ENCODE results near the gene CDK5R1. TPM values are rescaled to one million over a fixed set of nuclear protein-coding genes. Genes with fewer than 3 reads are reported as not detected.

Gene CDK5R1
- polyA plus RNA-seq, 1 donor (not counting 4 experiments of a cell fraction or from before 2014, with no cell fraction given): 2.9 TPM

DNA sequence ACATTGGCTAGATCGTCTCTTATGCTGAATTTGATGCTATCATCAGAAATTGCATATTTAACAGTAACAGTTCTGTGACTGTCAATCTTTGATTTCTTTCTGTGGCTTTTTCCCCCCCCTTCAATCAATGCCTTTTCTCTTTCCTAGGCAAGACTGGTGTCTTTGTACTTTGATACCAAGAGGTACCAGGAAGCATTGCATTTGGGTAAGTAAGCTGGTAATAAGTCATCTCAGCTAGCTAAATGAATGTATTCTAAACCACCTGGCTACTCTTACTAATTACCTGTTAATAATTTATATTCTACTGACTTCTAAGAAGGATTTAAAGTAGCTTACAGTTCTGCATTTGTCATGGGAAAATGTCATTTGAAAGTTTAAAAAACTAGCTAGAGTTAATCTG lies 22.4 kb upstream of the CDK5R1 start:
- peaks cover 31% of the 10 kb centered on the region for H3K79me2 ChIP-seq (ENCODE audit: control insufficient read depth, insufficient read depth, low read length)
- H2AFZ ChIP-seq (ENCODE audit: control insufficient read depth, low read length): no peak overlapping the region
- no peak for DNase-seq (ENCODE audit: low read depth, low spot score)
- no peaks in the 10 kb centered on the region for H3K27me3 ChIP-seq (ENCODE audit: control insufficient read depth, extremely low read depth, insufficient read depth, low read length)
- H3K9ac ChIP-seq (ENCODE audit: control insufficient read depth, extremely low read depth, insufficient read depth, low read length): no peak overlapping the region
- H3K36me3 ChIP-seq (ENCODE audit: control insufficient read depth in 2 of 2, extremely low read depth in 1 of 2, insufficient read depth in 2 of 2, low read length in 2 of 2): peaks cover 28 to 30% of the 10 kb centered on the region in 2 experiments
- H4K20me1 ChIP-seq (ENCODE audit: control insufficient read depth, extremely low read depth, insufficient read depth, low read length): no peaks in the 10 kb centered on the region
- H3K4me2 ChIP-seq (ENCODE audit: control insufficient read depth, extremely low read depth, insufficient read depth, low read depth, low read length): no peak overlapping the region
- dilution Hi-C loops (cut with MboI; ENCODE audit: extremely low pct_ligation_motif_present, low sequenced_read_pairs): no loop called here
- H3K4me3 ChIP-seq (ENCODE audit: control insufficient read depth in 2 of 3, extremely low read depth in 1 of 3, insufficient read depth in 2 of 3, low read depth in 1 of 3, low read length in 3 of 3): no peak overlapping the region
- no peak for FAIRE-seq
- no peaks in the 10 kb centered on the region for H3K4me1 ChIP-seq (ENCODE audit: control insufficient read depth, extremely low read depth, insufficient read depth, low read length)
- no peak for TF ChIP-seq EZH2 (IDR thresholded peaks at IDR 0.05; ENCODE audit: low read length)
- TF ChIP-seq, protein P1, sequence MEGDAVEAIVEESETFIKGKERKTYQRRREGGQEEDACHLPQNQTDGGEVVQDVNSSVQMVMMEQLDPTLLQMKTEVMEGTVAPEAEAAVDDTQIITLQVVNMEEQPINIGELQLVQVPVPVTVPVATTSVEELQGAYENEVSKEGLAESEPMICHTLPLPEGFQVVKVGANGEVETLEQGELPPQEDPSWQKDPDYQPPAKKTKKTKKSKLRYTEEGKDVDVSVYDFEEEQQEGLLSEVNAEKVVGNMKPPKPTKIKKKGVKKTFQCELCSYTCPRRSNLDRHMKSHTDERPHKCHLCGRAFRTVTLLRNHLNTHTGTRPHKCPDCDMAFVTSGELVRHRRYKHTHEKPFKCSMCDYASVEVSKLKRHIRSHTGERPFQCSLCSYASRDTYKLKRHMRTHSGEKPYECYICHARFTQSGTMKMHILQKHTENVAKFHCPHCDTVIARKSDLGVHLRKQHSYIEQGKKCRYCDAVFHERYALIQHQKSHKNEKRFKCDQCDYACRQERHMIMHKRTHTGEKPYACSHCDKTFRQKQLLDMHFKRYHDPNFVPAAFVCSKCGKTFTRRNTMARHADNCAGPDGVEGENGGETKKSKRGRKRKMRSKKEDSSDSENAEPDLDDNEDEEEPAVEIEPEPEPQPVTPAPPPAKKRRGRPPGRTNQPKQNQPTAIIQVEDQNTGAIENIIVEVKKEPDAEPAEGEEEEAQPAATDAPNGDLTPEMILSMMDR (optimal IDR thresholded peaks at IDR 0.05 in 1 of 3, IDR thresholded peaks at IDR 0.05 in 1 of 3, conservative IDR thresholded peaks at IDR 0.05 in 1 of 3; ENCODE audit: extremely low read depth in 1 of 3, insufficient read depth in 2 of 3, low read length in 3 of 3): no peak
- H3K9me1 ChIP-seq (ENCODE audit: control insufficient read depth, extremely low read depth, insufficient read depth, low read length): no peaks in the 10 kb centered on the region
- H3K9me3 ChIP-seq (ENCODE audit: control insufficient read depth, low read depth, low read length): no peaks in the 10 kb centered on the region
- H3K27ac ChIP-seq (ENCODE audit: control insufficient read depth, insufficient read depth, low read length): no peak overlapping the region

DNA sequence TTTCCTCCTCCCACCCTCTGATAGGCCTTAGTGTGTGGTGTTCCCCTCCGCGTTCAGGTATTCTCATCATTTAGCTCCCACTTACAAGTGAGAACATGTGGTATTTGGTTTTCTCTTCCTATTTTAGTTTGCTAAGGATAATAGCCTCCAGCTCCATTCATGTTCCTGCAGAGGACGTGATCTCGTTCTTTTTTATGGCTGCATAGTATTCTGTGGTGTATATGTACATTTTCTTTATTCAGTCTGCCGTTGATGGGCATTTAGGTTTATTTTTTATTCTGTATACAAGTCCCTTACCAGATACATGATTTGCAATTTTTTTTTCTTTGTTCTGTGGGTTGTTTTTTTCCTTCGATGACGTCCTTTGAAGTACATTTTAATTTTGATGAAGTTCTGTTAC lies 18.8 kb upstream of the CDK5R1 start:
- H3K4me2 ChIP-seq (ENCODE audit: control insufficient read depth, extremely low read depth, insufficient read depth, low read depth, low read length): no peak overlapping the region
- no peaks in the 10 kb centered on the region for H4K20me1 ChIP-seq (ENCODE audit: control insufficient read depth, extremely low read depth, insufficient read depth, low read length)
- peaks cover 29 to 31% of the 10 kb centered on the region in 2 experiments for H3K36me3 ChIP-seq (ENCODE audit: control insufficient read depth in 2 of 2, extremely low read depth in 1 of 2, insufficient read depth in 2 of 2, low read length in 2 of 2)
- dilution Hi-C loops (cut with MboI; ENCODE audit: extremely low pct_ligation_motif_present, low sequenced_read_pairs): no loop called here
- TF ChIP-seq EZH2 (IDR thresholded peaks at IDR 0.05; ENCODE audit: low read length): no peak
- TF ChIP-seq, protein P1 (optimal IDR thresholded peaks at IDR 0.05 in 1 of 3, IDR thresholded peaks at IDR 0.05 in 1 of 3, conservative IDR thresholded peaks at IDR 0.05 in 1 of 3; ENCODE audit: extremely low read depth in 1 of 3, insufficient read depth in 2 of 3, low read length in 3 of 3): no peak
- H3K9me3 ChIP-seq (ENCODE audit: control insufficient read depth, low read depth, low read length): no peaks in the 10 kb centered on the region
- no peak overlapping the region for H3K9ac ChIP-seq (ENCODE audit: control insufficient read depth, extremely low read depth, insufficient read depth, low read length)
- no peaks in the 10 kb centered on the region for H3K4me1 ChIP-seq (ENCODE audit: control insufficient read depth, extremely low read depth, insufficient read depth, low read length)
- no peak overlapping the region for H3K4me3 ChIP-seq (ENCODE audit: control insufficient read depth in 2 of 3, extremely low read depth in 1 of 3, insufficient read depth in 2 of 3, low read depth in 1 of 3, low read length in 3 of 3)
- H3K27me3 ChIP-seq (ENCODE audit: control insufficient read depth, extremely low read depth, insufficient read depth, low read length): no peaks in the 10 kb centered on the region
- no peak overlapping the region for H3K27ac ChIP-seq (ENCODE audit: control insufficient read depth, insufficient read depth, low read length)
- H2AFZ ChIP-seq (ENCODE audit: control insufficient read depth, low read length): no peak overlapping the region
- FAIRE-seq (no peak), DNase-seq (ENCODE audit: low read depth, low spot score) (no peak)
- no peaks in the 10 kb centered on the region for H3K9me1 ChIP-seq (ENCODE audit: control insufficient read depth, extremely low read depth, insufficient read depth, low read length)
- peaks cover 29% of the 10 kb centered on the region for H3K79me2 ChIP-seq (ENCODE audit: control insufficient read depth, insufficient read depth, low read length)

Data from keratinocyte (primary cell).